Measurements from ENCODE around the gene ADORA1.

ADORA1 gene

DNA sequence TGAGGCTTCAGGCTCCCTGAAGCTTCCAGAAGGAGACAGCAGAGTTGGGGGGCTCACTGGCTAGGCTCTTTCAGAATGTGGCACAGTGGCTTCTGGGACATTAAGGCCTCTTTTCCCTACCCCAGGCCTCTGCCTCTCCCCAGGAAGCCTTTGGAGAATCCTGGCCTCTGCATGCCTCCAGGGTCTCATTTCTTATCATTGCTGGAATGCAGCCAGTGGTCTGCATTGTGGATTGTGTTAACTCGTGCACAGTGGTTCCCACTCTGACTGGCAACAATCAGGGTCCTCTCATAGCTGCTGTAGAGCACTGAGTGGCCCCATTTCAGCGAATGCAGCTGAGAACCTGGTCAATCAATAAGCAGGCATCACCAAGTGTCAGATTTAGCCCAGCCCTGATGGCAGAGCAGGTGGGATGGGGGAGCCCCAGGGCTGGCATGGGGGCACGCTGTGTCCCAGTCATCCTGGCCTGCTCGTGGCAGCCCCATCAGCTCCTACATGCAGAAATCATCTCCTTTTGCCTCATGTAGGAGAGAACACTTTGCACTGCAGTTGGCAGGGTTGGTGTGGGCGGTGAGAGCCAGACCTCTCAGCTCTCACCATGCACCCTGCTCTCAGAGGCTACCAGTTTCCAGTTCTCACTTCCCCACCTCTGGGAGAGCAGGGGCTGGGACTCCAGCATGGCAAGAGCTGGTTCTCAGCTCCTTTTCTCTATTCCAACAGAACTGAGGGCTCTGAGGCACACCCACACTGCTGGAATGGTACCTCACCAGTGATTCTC lies 13.4 kb downstream of the ADORA1 start:
- no peak for DNase-seq (ENCODE audit: low read depth in 3 of 3)

DNA sequence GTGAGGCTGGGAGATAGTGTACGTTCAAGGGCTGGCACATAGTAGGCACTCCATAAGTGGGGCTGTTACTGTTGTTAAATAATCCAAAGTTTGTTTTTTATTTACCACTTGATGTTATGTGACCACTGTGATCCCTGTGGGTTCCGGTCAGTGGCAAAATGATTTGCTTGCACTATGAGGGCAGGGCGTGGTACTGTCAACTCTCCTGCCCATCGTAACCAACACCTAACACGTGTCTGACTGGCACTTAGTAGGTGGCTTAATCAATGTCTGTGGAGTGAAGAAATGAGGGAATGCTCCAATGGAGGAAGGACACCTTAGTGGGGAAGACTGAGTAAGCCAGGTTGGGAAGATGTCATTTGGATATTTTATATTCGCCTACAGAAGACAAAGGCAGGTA lies 14.6 kb downstream of the ADORA1 start:
- no peak for DNase-seq (ENCODE audit: low read depth in 3 of 3)

DNA sequence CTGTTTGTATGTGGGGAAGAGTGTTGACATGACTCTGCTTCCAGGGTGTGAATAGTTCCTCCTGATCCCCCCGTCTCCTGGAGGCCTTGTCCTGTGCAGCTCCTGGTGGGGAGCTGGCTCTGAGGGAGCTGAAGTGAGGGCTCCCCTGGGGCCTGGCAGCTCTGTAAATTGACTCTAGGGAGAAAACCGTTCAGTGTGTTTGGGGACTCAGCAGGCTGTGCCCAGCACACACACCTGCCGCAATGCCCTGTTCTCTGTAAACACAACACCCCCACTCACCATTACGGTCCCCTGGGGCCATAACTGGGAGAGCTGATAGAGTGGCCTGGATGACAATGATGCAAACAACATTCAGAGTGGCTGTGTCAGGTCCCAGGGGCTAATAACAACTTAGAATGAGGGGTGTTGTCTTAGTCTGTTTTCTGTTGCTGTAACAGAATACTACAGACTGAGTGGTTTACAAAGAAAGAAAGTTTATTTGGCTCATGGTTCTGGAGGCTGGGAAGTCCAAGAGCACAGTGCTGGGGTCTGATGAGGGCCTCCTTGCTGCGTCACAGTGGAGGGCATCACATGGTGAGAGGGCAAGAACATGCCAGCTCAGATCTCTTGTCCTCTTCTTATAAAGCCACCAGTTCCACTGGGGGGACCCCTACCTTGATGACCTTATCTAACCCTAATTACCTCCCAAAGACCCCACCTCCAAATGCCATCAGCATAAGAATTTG lies 15.3 kb downstream of the ADORA1 start:
- DNase-seq (ENCODE audit: low read depth in 3 of 3): no peak

DNA sequence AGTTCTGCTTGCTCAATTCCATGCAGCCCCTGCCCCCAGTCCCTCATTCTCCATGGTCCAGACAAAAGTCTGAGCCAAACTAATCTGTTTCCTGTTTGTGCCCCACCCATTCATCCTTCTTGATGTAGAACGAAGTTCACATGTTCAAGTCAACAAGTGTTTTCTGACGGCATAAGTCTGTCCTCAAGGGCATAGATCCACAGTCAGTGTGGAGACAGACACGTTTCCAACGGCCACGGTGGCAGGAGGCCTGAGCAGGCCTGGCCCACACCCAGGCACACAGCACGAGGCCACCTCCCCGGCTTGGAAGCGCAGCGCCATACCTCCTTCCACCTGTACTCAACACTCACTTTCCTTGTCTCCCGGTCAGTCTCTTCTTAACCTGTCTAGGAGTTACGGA lies 16.1 kb downstream of the ADORA1 start:
- no peak for DNase-seq (ENCODE audit: low read depth in 3 of 3)

DNA sequence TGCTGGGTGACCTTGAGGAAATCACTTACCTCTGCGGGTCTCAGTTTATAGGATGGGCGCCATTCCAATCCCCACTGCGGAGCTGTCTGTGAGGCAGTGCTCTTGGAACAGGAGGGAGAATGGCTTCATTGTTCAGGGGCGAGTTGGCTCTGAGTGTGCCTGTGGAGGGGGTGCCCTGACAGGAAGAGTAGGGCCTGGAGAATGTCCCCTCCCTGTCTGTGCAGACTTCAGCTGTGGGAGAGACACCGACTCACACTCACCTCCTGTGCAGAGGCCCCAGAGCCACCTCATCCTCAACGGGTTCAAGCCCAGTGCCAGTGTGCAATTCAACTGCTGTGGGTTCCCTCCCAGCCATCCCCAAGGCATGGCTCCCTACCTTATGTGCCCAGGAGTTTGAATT lies 17.1 kb downstream of the ADORA1 start:
- DNase-seq (ENCODE audit: low read depth in 3 of 3): no peak

DNA sequence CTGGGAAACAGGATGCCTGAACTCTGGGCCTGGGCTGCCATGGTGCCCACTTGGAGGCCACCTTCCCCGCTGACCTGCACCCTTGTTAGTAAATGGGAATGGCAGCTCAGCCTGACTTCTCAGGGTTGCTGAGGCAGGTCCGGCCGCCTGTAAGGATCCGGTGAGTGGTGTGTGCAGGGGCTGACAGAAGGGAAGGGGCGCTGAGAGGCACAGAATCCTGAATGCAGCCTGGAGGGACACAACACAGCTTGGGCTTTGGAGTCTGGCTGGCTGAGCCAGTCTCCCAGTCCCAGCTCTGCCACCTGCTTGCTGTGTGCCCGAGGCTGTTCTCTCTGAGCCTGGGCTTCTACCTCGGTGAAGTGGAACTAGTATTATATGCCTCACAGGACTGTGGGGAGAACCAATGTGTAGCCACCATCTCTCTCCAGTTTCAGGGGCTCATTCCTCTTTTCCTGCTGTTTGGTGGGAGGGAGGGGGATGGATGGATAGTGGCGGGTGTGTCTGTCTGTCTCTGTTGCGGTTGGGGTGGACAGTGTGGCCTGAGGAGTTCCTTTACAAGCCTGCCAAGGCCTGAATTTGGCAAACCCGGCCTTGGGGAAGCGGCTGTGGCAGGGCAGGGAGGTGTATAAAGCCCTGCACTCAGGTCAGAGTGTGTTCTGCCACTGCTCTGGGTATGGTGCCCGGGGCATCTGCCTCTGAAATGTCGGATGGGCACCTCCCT lies 18.0 kb downstream of the ADORA1 start:
- no peak for DNase-seq (ENCODE audit: low read depth in 3 of 3)

DNA sequence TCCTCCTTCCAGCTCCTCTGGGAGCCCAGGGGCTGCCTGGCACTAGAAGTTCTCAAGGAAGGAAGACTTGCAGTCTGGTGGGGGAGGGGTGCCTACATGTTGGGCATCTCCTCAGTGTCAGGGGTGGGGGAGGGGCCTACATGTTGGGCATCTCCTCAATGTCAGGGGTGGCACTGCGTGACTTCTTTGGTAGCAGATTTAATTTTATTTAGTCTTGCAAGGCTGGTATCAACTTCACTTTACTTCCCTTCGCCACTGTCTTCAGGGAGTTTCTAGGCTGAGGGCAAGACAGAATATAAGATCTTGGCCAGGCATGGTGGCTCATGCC lies 18.5 kb downstream of the ADORA1 start:
- no peak for DNase-seq (ENCODE audit: low read depth in 3 of 3)

DNA sequence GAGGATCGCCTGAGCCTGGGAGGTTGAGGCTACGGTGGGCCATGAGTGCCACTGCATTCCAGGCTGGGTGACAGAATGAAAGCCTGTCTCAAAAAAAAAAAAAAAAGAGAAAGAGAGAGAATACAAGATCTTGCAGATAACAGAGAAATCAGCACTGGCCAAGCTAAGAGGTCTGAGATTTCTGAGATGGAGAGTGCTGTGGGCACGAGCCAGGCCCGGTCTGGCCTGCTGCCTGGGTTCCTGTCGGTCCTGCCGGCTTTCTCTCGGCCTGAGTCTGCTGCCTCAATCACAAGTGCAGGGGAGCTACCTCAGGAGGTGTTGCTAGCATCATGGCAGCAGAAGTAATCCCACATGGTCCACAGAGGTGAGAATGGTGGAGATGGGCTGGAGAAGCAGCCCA lies 19.0 kb downstream of the ADORA1 start:
- DNase-seq (ENCODE audit: low read depth in 3 of 3): no peak

DNA sequence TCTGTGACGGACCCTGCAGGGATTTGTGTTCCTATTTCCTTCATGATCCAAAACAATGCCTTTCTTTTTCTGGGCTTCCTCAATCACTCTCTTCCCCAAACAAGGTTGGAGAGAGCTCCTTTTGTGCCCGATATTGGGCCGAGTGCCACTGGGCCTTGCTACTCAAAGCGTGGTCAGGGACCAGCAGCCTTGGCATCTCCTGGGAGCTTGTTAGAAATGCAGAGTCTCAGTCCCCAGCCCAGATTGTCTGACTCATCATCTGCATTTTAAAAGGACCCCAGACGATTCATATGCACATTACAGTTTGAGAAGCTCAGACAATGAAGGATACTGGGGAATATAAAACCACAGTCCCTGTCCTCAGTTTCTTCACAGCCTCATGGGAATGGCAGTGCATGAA lies 19.9 kb downstream of the ADORA1 start:
- DNase-seq (ENCODE audit: low read depth in 3 of 3): no peak

DNA sequence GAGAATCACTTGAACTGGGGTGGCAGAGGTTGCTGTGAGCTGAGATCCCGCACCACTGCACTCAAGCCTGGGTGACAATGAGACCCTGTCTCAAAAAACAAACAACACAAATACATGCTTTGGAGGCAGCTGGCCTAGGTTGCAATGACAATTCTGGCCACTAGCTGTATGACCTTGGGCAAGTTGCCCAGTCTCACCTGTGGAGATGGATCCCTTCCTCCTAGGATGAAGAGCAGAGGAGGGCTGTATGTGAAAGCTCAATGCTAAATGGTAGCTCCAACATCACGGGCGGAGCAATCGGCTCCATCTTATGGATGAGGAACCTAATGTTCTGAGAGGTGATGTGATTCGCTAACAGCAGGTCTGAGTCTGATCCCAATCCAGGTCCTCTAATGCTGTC lies 20.6 kb downstream of the ADORA1 start:
- no peak for DNase-seq (ENCODE audit: low read depth in 3 of 3)

DNA sequence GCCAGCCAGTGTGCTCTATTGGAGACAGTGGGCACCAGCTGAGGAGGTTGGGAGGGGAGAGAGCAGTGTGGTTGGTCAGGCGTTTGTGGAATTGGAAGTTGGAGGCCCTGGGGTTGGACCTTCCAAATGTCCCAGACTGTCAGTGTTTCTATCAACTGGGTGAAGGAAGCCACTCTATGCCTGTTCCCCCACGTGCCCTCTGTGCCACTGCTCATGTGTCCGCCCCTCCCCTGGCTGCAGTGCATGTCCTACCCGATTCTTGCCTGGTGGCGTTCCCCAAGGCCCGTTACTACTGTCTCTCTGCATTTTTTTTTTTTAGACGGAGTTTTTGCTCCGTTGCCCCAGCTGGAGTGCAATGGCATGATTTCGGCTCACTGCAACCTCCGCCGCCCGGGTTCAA lies 21.1 kb downstream of the ADORA1 start:
- DNase-seq (ENCODE audit: low read depth in 3 of 3): no peak

DNA sequence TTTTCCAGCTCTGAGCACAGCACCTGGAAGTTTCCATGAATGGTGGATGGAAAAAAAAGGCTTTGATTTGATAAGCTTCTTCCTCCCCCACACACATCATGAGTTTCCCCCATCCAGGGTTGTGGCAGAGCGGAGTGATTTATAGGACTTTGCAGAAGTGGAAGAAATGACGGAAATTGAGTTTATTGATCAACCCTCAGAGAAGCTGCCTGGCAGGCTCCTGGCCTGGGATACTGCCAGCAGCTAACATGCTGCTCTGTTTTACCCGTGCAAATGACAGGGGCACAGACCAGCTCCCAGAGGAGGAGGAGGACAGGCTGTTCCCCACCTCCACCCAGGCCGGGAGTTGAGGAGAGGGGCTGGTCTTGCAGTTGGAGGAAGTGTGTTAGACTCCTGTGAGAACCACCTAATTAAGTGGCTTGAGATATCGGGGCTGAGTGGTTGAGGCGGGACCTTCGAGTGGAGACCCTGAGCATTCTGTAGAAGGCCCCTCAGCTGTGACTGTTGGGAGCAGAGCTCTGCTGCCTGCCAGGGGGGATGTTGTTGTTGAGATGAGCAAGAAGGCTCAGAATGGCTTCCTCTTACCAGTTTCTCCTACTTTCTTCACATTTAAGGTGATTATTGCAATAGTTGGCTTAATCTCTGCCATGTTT lies 21.8 kb downstream of the ADORA1 start:
- DNase-seq (ENCODE audit: low read depth in 3 of 3): no peak

DNA sequence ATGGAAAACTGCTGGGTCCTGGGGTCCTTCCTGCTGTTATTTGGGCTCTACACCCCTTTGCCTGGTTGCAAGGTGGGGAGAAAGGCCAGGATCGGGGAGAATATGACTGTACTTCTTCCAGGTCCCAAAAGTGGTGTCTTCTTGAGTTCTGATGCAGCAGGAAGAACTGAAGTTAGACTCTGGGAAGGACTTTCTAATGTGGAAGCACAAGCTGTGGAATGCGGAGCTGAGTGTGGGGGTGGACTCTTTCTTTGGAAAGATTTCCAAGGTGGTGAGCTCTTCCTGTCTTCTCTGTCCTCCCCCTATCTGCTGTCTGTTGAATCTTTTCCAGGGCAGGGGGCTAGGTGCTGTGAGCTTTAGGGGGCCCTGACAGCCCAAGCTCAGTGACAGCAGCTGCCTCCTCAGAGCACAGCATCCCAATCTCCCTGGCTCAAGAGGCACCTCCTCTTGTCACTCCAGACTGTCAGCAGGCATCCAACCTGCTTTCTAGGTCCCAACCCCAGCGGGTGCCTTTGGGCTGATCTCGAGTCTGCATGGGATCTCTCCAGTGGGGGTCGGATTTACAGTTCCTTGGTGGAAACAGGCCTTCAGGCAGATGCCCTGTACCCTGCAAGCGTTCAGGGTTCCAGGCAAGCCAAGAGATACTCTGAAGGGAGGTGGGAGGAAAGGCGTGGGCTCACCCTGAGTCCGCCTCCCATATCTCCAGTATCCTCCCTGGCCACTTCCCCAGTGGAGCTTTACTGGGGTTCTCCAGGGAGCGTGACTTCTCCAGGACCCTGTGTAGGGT lies 23.2 kb downstream of the ADORA1 start:
- no peak for DNase-seq (ENCODE audit: low read depth in 3 of 3)

DNA sequence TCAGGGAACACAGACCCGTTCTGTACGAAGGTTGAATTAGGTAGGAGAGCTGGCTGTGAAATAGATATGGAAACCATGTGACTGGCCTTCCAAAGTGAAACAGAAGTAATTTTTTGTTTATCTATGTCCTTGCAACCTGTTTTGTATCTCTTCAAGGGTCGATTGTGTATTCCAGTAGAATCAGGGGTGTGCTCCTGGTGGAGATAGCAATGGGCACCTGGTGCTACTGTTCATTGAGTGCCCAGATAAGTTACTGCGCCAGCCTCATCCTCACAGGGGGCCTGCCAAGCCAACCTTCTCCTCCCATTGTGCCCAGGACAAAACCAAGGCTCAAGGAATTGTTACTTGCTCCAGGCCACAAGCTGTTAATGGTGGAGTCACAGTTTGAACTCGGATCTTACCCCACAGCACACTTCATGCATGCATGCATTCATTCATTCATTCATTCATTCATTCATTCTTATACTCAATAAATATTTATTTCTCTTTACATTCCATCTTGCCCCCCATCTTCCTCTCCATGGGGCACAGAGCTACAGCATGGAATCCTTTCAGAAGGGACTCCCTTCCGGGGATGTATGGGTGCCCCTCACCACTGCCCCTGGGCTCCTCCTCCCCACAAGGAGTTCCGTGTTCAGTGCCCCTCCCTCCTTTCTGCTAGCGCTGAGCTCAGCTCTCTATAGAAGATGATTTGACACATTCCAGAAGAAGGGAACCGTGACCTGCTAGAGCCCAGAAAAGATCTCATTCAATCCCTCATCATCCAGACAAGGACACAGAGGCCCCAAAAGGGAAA lies 24.0 kb downstream of the ADORA1 start:
- DNase-seq (ENCODE audit: low read depth in 3 of 3): no peak

DNA sequence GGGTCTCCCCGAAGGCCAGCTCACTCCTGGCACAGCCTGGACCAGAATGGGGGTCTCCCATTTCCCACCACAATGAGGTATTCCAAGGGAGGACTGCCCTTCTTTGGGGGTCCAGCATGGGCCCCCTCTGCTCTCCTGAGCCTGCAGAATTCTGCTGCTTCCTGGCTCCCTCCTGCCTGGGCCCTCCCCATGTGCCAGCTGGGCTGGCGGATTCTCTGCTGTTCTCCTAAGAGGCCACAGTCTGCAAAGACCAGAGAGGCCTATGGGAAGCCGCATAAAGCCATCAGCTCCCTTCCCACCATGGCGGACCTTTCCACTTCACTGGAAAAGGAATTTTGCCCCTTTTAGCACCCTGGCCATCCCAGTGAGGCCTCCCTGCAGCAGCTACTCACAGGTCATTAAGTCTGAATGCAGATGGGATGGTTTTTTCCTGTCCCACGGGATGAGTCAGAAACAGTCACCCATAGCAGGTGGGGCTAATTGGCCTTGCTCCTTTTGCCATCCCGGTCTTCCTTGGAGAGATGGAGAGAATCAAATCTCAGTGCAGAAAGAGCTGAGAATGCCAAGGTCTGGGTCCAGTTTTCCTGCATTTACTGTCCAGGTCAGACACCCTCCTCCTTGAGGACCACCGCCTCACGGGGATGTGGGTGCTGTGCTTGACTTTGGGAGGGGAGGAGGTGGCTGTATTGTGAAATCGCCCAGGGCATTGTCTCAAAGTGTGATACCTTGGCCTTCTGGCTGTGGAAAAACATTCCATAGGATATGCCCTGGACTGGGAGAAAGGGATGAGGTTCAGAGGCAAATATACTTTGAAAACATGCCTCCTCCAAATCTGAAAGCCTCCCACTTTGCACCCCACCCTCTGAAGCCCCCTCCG lies 24.9 kb downstream of the ADORA1 start:
- no peak for DNase-seq (ENCODE audit: low read depth in 3 of 3)

DNA sequence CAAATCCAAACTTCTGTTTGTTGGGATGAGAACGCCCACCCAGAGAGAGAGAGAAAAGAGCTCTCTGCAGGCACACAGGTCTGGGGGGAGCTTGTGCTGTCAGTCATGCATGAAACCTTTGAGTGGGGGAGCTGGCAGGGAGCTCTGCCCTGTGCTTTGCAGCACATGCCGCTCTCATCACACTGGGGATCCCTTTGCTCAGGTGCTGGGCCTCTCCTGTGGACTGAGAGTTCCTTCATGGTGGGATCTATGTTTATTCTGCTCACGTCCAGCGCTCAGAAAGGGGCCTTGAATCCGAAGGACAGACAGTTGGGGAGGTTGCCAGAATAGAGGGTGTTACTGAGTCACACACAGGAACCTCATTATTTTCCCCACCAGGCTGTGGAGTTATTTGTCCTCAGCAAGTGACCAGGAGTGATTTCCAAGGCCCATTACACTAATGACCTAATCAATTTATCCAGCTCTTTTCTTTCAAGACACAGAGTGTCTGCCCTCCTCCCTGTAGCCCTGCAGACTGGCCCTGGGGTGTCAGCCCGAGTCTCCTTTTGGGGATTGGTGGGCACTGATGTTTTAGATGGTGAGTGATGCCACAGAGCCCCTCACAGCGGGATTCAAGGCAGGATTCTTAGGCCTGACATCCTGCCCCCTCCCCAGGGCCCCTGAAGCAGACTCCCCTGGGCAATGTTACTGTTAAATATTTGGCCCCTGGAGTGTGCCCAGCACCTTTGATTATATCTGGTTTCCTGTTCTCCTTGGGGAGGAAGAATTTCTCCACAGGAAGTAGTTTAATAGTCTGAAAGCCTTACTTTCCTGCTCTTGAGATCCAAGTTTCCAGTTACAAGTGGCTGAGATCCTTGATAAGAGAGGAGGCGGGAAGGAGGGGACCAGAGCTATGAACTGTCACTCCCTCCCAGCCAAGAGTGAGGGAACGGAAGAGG lies 25.8 kb downstream of the ADORA1 start:
- DNase-seq (ENCODE audit: low read depth in 3 of 3): no peak

DNA sequence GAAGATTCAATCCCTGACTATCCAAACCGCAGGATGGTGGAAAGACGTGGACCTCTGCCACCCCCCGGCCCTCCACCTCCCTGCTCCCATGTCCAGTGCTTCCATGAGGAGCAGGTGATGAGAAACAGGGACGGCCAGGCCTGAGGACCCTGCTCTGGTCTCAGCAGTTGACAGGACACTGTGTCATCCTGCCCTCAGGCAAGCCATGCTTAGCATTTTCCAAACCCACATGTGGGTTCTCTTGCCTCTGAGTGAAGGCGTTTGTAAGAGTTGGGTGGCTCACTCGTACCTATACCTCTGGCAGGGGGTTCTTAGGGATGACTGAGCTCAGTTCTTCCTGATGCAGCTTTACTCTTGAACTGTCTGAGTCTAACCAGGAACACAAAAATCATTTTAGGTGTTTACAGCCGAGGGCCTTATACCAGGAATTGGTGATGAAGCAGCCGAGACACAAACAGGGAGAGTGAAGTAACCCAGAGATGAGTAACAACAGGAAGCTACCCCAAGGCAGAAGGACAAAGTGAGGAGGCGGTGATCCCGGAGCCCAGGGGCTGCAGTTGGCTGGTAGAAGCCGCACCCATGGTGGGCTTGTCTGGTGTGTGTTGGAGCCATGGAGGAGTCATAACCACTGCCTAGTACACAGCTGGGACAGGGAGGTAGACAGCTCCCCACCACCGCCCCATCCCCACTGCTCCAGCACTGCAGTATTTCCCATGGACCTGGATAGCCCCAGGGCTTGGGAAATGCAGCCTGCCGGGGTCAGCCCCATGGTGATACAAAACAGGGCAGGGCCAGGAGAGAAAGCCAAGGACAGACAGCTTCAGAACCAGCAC lies 26.7 kb downstream of the ADORA1 start:
- DNase-seq (ENCODE audit: low read depth in 3 of 3): no peak

DNA sequence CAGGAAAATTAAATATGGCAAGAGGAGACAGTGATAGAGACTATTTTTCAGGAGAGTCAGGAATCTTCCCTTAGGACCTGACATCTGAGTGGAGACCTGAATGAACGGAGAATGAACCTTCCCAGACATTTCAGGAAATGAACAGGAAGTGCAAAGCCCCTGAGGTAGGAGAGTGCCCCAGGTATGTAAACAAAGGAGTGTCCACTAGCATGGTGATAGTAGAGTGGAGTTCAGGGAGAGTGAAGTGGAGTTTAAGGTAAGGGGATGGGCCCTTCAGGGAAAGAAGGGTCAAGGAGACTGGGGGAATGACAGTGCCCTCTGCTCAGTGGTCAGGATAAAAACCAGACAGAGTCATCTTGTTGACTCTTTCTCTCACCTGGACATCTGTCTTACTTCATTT lies 28.8 kb downstream of the ADORA1 start:
- no peak for DNase-seq (ENCODE audit: low read depth in 3 of 3)

Measured in stimulated activated CD4-positive, alpha-beta T cell treated with anti-CD3 and anti-CD28 coated beads, TNF-alpha, amount 100 ng/mL, for 4 hours (primary cell).